Cardiac fibroblast (primary cell): ENCODE data around the gene AACS.

ENCODE experiments used
- DNase-seq, 2 donors: peaks; one replicate each; pipeline versions ENCODE4 v3.0.0 to v3.0.0-alpha.2; 2010; ENCODE audit warnings: low read depth in 2 of 2
- H3K4me3 ChIP-seq, 2 donors: replicated peaks in 1 of 2; 1 replicate in 1 of 2; 2 replicates in 1 of 2; pipeline ENCODE4 v1.5.1; 2011; ENCODE audit warnings: low read depth in 2 of 2, low read length in 2 of 2, mild to moderate bottlenecking in 2 of 2, moderate library complexity in 1 of 2
- CTCF ChIP-seq: IDR thresholded peaks from one replicate; pipeline ENCODE4 v1.5.1; 2011; ENCODE audit warnings: low read depth, mild to moderate bottlenecking, low read length, inconsistent platforms

Gene AACS

GRCh38 chr12:125148316-125148715 is 83.1 kb downstream of the AACS start:
- no peak for DNase-seq
- no peak overlapping the region for H3K4me3 ChIP-seq
- TF ChIP-seq CTCF = no peak

- no peak for TF ChIP-seq CTCF
- DNase-seq = no peak
- no peak overlapping the region for H3K4me3 ChIP-seq
Measured at GRCh38 chr12:125149160-125150108, 84.2 kb downstream of the AACS start.

- DNase-seq = no peak
- no peak overlapping the region for H3K4me3 ChIP-seq
- TF ChIP-seq CTCF = no peak
Measured at GRCh38 chr12:125151284-125151683, 86.0 kb downstream of the AACS start.

- TF ChIP-seq CTCF = no peak
- DNase-seq = no peak
- H3K4me3 ChIP-seq = no peak overlapping the region
Measured at GRCh38 chr12:125152463-125152862, 87.2 kb downstream of the AACS start.

GRCh38 chr12:125155366-125155765 is 90.1 kb downstream of the AACS start:
- no peak for TF ChIP-seq CTCF
- H3K4me3 ChIP-seq = no peak overlapping the region
- no peak for DNase-seq

GRCh38 chr12:125157177-125157576 is 91.9 kb downstream of the AACS start:
- no peak for DNase-seq
- TF ChIP-seq CTCF = no peak

More at GRCh38 chr12:125157177-125157576, 91.9 kb downstream of the AACS start:
- no peak overlapping the region for H3K4me3 ChIP-seq
